Measurements from ENCODE around the gene TMEM108. TPM values are rescaled to one million over a fixed set of nuclear protein-coding genes. Genes with fewer than 3 reads are reported as not detected.

TMEM108 gene
- total RNA-seq, 1 donor from 2014 or later: not detected

DNA sequence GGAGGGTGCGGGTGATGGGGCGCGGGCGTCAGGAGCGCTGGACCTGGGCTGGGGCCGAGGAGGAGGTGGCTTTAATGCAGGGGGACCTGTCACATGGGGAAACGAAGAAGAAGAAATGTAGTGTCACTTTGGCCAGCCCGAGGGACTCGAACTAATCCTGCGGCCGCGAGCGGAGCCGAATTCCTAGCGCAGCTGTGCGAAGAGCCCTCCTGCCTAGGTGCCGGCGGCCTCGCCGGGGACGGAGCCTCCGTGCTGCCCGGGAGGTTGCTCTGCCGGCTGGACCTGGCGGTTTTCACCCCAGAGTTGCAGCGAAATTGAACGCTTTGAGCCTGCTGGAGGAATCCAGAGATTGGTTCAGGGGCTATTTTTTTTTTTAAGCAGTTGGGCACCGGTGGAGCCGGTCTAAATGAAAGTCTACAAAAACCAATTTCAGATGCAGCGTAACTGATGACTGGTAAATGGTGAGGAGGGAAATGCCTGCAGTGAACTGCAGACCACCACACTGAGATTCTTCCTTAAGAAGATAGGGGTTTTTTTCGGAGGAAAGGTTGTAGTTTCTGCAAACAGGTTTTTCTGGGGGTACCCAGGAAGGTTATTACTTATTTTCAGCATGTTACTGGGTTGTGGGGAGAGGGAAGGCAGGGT is 662 bp downstream of the TMEM108 start:
- DNase-seq: no peak
- Mint-ChIP-seq H3K9me3 (no peaks in the 10 kb centered on the region), H3K36me3 (ENCODE audit: low read depth) (no peaks in the 10 kb centered on the region), H3K27ac (no peak overlapping the region), H3K27me3 (peaks cover 38% of the 10 kb centered on the region), H3K4me3 (peak overlapping the region; percentile 29), H3K4me1 (no peaks in the 10 kb centered on the region)
- intact Hi-C loops (cut with micrococcal nuclease): loop anchor here (5.0 kb wide), 1 partner anchor 312 kb away; no protein-coding TSS in a partner anchor

DNA sequence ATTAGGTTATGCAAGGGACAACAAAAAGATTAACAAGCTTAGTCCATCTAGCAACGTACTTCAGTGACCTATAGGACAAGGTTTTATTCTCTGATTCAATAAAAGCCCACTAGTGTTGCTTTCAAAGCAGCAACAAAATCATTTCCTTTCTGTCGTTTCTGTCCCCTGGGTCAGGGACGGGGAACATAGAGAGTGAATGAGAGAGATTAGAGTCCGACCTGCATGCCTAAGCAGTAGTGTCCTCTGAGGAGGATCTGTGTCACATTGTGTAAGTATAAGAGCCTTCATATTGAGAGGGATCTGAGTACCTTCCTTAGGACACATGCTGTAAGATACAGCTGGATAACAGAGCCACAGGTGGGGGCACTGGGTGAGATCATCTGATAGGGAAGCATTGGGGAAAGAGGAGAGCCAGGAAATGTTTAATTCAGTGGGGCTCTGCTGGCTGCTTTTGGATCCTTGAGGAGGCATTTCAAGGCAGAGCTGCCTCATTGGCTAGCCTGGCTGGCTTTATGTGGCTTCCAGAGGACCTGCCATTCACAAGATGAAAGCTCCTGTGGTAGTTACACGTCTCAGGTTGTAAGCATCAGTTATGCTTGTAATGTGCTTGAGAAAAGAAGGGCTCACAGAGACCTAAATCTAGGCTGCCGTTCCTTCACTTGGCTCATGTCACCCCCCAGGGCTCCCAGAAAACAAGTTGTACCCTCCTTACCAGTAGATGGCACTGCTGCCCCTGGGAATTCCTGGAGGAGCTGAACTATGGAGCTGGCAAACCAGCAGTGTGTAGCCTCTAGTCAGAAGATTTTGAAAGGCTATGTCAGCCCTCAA is 2.7 kb downstream of the TMEM108 start:
- intact Hi-C loops (cut with micrococcal nuclease): loop anchor here (2.0 to 5.0 kb wide), 2 partner anchors 341 to 382 kb away; no protein-coding TSS in a partner anchor

DNA sequence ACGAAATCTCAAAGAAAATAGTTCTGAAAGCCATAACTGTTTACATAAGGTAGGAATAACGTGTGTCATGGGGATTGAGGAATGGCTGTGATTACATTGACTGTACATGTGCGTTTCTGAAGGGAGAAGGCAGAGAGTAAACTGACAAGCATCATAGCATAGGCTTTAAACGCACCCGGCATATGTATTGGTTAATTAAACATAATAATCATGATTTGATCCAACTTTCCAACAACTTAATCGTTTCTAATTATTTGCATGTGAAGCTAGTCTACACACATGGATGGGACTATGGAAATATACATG is 3.3 kb downstream of the TMEM108 start:
- H3K36me3 Mint-ChIP-seq (ENCODE audit: low read depth): no peaks in the 10 kb centered on the region
- H3K4me3 Mint-ChIP-seq: no peak overlapping the region
- intact Hi-C loops (cut with micrococcal nuclease): loop anchor here (2.0 to 5.0 kb wide), 2 partner anchors 341 to 381 kb away; no protein-coding TSS in a partner anchor
- no peaks in the 10 kb centered on the region for H3K4me1 Mint-ChIP-seq
- no peak for DNase-seq
- no peak overlapping the region for H3K27ac Mint-ChIP-seq
- H3K27me3 Mint-ChIP-seq: peaks cover 34% of the 10 kb centered on the region
- no peaks in the 10 kb centered on the region for H3K9me3 Mint-ChIP-seq

More for the DNA sequence above, 2.7 kb downstream of the TMEM108 start:
- Mint-ChIP-seq H3K36me3 (ENCODE audit: low read depth) (no peaks in the 10 kb centered on the region), H3K27me3 (peaks cover 35% of the 10 kb centered on the region), H3K4me3 (no peak overlapping the region), H3K27ac (no peak overlapping the region), H3K9me3 (no peaks in the 10 kb centered on the region), H3K4me1 (no peaks in the 10 kb centered on the region)
- DNase-seq: peak; percentile 69

DNA sequence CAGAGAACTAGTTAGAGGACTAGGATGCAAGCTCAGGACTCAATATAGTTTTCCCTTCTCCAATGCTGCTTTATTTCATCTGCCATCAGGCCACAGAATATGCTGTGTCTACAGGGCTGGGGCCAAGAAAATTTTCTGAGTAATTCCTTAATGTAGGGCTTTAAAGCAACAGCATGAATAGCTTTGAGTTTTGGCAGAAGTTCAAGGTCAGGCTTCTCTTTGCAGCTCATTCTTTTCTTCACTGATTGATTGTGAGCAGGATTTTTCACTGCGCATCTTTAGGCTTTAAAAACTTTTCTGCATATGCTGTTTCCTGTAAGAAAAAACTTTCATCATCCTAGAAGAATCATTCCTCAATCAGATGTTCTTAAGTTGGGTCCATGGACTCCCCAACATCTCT is 4.6 kb downstream of the TMEM108 start:
- Mint-ChIP-seq H3K4me3 (no peak overlapping the region), H3K36me3 (ENCODE audit: low read depth) (no peaks in the 10 kb centered on the region)
- intact Hi-C loops (cut with micrococcal nuclease): loop anchor here (5.0 kb wide), 1 partner anchor 340 kb away; no protein-coding TSS in a partner anchor

DNA sequence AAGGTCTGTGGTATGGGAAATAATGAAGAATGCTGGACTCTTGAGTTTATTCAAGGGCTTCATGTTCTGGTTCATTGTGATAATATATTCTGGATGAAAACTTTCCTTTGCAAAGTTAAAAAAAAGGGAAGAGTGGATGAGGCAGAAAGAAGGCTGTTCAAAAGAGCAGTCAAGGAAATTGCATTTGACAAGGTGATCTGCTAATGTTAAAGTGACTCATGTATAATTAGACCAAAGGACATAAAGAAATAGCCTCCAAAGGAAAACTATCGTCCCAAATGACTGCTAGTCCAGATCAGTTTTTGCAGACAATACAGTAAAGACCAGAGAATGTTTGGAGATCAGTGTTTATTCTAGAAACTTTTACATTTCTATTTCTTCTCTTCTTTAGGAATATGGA is 9.8 kb downstream of the TMEM108 start:
- no peaks in the 10 kb centered on the region for H3K4me1 Mint-ChIP-seq
- no peaks in the 10 kb centered on the region for H3K9me3 Mint-ChIP-seq
- no peaks in the 10 kb centered on the region for H3K36me3 Mint-ChIP-seq (ENCODE audit: low read depth)
- H3K27ac Mint-ChIP-seq: no peak overlapping the region
- peaks cover 15% of the 10 kb centered on the region for H3K27me3 Mint-ChIP-seq
- intact Hi-C loops (cut with micrococcal nuclease): no loop called here
- no peak overlapping the region for H3K4me3 Mint-ChIP-seq
- no peak for DNase-seq

More for the DNA sequence above, 4.6 kb downstream of the TMEM108 start:
- H3K27ac Mint-ChIP-seq: no peak overlapping the region
- no peak for DNase-seq
- H3K4me1 Mint-ChIP-seq: no peaks in the 10 kb centered on the region
- peaks cover 24% of the 10 kb centered on the region for H3K27me3 Mint-ChIP-seq
- no peaks in the 10 kb centered on the region for H3K9me3 Mint-ChIP-seq

DNA sequence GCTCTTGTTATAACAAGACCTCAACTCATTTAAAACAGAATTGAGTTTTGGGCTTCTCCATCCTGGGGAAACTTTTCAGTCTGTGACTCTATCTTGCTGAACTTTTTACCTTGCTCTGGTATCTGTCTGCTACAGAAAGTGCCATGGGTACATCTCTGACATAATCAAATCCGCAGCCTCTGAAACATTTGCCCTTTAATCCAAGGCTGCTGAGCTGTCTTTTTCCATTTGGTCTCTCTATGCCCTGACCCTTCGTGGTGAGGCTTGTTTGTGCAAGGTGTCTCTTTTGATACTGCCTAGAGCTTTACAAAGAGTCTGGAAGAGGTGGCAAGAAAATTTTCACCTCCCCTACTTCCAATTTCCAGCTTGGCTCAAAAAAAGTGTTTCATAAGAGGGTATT is 11.3 kb downstream of the TMEM108 start:
- intact Hi-C loops (cut with micrococcal nuclease): no loop called here

DNA sequence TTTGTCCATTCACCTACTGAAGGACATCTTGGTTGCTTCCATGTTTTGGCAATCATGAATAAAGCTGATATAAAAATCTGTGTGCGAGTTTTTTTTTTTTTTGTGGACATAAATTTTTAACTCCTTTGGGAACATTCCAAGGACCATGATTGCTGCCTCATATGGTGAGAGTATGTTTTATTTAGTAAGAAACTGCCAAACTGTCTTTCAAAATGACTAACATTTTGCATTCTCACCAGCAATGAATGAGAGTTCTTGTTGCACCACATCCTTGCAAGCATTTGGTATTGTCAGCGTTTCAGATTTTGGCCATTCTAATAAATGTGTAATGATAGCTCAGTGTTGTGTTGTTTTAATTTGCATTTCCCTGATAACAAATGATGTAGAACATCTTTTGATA is 12.7 kb downstream of the TMEM108 start:
- Mint-ChIP-seq H3K36me3 (ENCODE audit: low read depth) (no peaks in the 10 kb centered on the region), H3K27ac (no peak overlapping the region), H3K9me3 (no peaks in the 10 kb centered on the region), H3K4me1 (no peaks in the 10 kb centered on the region), H3K4me3 (no peak overlapping the region), H3K27me3 (peaks cover 15% of the 10 kb centered on the region)
- DNase-seq: no peak
- intact Hi-C loops (cut with micrococcal nuclease): no loop called here

More for the DNA sequence above, 11.3 kb downstream of the TMEM108 start:
- no peak for DNase-seq
- no peaks in the 10 kb centered on the region for H3K4me1 Mint-ChIP-seq
- H3K4me3 Mint-ChIP-seq: no peak overlapping the region
- H3K9me3 Mint-ChIP-seq: no peaks in the 10 kb centered on the region
- no peaks in the 10 kb centered on the region for H3K36me3 Mint-ChIP-seq (ENCODE audit: low read depth)
- no peak overlapping the region for H3K27ac Mint-ChIP-seq
- H3K27me3 Mint-ChIP-seq: peaks cover 15% of the 10 kb centered on the region

DNA sequence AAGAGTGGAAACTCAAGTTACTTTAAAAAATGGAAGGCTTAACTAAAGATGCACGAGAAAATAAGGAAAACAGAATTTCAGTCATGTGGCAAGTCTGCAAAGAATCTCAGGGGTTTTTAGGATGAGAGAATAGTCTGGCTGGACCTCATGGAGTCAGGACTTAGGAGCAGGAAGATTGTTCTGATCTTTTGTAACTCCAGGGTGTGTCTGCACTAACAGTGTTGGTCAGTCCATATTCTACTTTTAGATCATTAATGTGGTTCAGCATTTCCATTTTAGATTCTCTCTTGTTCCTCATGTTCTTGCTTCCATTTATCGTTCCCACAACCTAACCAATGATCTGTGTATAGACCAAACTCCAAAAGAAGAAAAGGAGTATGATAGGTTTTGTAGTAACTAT is 15.3 kb downstream of the TMEM108 start:
- Mint-ChIP-seq H3K4me1 (no peaks in the 10 kb centered on the region), H3K36me3 (ENCODE audit: low read depth) (no peaks in the 10 kb centered on the region), H3K4me3 (no peak overlapping the region), H3K27ac (no peak overlapping the region), H3K27me3 (peaks cover 17% of the 10 kb centered on the region), H3K9me3 (no peaks in the 10 kb centered on the region)
- intact Hi-C loops (cut with micrococcal nuclease): no loop called here
- DNase-seq: no peak

DNA sequence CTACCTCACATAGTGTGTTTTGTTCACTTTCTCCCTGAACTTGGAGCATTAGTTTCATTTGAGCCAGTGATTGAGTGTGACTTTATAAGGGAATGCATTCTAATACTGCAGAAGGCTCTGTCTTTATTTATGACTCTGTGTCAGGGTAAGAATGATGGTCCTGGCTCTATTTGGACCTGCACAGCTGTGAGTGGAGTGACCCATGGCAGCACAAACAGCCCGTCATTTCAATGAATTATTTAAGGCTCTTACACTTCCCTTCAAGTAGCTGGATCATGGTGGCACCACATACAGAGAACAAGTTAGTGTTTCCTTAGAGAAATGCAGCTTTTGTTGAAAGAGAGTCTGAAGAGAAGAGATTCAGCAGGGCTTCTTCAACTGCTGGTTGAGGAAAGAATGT is 16.4 kb downstream of the TMEM108 start:
- intact Hi-C loops (cut with micrococcal nuclease): no loop called here
- DNase-seq: no peak
- no peaks in the 10 kb centered on the region for H3K9me3 Mint-ChIP-seq
- no peak overlapping the region for H3K27ac Mint-ChIP-seq
- no peak overlapping the region for H3K4me3 Mint-ChIP-seq
- H3K4me1 Mint-ChIP-seq: no peaks in the 10 kb centered on the region
- peaks cover 15% of the 10 kb centered on the region for H3K27me3 Mint-ChIP-seq
- no peaks in the 10 kb centered on the region for H3K36me3 Mint-ChIP-seq (ENCODE audit: low read depth)

DNA sequence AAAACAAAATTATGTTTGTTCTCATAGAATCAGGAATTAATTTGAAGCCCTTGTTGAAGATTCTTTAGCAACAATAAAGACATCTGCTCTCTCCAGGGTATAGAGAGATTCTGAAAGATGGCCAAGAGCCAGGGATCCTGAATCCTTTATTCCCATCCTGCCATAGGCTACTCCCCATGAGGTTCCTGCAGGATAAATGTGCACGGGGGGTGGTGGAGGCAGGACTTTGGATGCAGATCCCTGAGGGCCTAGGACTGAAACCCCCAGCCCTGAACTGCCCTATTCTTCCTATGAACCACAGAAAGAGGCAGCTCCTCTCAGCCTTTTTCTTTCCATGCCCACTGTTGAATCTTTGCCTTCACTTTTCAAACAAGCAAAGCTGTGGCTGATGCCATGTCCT is 17.1 kb downstream of the TMEM108 start:
- H3K4me3 Mint-ChIP-seq: no peak overlapping the region
- no peaks in the 10 kb centered on the region for H3K9me3 Mint-ChIP-seq
- DNase-seq: no peak
- no peak overlapping the region for H3K27ac Mint-ChIP-seq
- H3K4me1 Mint-ChIP-seq: no peaks in the 10 kb centered on the region
- H3K27me3 Mint-ChIP-seq: peaks cover 13% of the 10 kb centered on the region
- no peaks in the 10 kb centered on the region for H3K36me3 Mint-ChIP-seq (ENCODE audit: low read depth)
- intact Hi-C loops (cut with micrococcal nuclease): no loop called here

DNA sequence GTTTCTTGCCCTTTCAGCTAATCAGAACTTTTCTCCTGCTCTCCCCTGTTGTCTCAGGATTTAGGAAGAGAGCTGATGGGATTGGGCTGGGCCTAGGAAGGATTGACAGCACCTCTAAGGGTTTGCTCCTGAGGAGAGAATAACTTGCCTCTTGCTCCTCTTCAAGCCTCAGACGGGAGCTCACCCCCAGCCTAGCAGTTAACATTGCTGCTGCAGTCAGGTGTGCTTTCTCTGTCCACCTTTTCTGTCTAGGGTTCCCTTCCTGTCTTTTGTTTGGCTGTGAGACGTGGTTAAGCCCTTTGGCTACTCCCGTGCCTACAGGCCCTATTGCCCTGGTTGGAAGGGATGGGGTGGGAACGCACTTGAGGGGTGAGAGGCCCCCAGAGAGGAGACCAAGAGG is 20.1 kb downstream of the TMEM108 start:
- Mint-ChIP-seq H3K9me3 (no peaks in the 10 kb centered on the region), H3K4me3 (no peak overlapping the region)

DNA sequence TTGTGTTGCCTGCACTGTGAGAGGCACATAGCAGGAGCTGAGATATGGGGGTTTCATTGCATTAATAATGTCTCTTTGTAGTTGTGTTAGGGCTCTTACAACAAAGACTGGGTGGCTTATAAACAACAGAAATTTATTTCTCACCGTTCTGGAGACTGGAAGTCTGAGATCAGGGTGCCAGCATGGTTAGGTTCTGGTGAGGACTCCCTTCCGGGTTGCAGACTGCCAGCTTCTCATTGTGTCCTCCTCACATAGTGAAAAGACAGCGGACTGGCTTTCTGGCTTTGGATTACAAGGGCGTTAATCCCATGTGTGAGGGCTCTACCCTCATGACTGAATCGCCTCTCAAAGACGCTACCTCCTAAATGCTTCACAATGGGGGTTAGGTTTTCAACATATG is 20.6 kb downstream of the TMEM108 start:
- H3K4me1 Mint-ChIP-seq: no peaks in the 10 kb centered on the region
- DNase-seq: no peak
- no peak overlapping the region for H3K27ac Mint-ChIP-seq
- no peaks in the 10 kb centered on the region for H3K9me3 Mint-ChIP-seq
- H3K36me3 Mint-ChIP-seq (ENCODE audit: low read depth): no peaks in the 10 kb centered on the region
- intact Hi-C loops (cut with micrococcal nuclease): no loop called here
- H3K4me3 Mint-ChIP-seq: no peak overlapping the region
- H3K27me3 Mint-ChIP-seq: peaks cover 5% of the 10 kb centered on the region

More for the DNA sequence above, 20.1 kb downstream of the TMEM108 start:
- Mint-ChIP-seq H3K27me3 (peaks cover 5% of the 10 kb centered on the region), H3K36me3 (ENCODE audit: low read depth) (no peaks in the 10 kb centered on the region), H3K4me1 (no peaks in the 10 kb centered on the region), H3K27ac (no peak overlapping the region)
- intact Hi-C loops (cut with micrococcal nuclease): no loop called here
- DNase-seq: no peak

DNA sequence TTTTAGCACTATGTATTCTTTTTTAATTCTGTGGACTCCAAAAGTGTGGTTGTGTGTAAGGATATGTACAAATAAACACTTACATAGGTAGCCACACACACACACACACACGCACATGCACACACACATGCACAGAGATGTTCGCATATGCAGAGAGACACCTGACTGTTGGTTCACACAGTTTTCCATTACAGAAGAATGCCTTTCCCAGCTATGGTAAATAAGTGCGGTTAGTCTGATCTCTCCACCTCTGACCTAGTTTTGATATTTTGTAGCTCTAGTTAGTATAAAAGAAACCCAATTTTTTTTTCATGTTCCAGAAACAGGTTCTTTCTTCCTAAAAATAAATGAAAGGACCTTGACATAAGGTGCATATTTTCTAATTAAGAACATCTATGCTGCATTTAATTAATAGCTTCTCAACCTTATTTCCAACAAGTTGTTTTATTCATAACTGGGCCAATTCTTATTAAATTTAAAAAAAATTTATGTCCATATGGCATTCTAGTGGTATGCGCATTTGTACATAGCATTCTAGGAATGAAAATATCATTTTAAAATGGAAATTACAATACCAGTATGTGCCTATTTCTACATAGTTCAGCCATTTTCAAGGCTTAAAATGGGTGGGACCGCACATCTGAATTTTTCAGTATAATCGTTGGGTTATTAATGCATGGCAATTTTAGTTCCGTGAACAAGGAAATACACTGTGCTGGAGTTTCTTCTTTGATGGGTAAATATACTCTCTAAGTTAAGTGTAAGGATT is 27.2 kb downstream of the TMEM108 start:
- H3K27me3 Mint-ChIP-seq: peaks cover 4% of the 10 kb centered on the region
- H3K36me3 Mint-ChIP-seq (ENCODE audit: low read depth): no peaks in the 10 kb centered on the region
- intact Hi-C loops (cut with micrococcal nuclease): no loop called here
- no peak for DNase-seq
- H3K9me3 Mint-ChIP-seq: no peaks in the 10 kb centered on the region
- H3K4me3 Mint-ChIP-seq: no peak overlapping the region
- no peaks in the 10 kb centered on the region for H3K4me1 Mint-ChIP-seq
- no peak overlapping the region for H3K27ac Mint-ChIP-seq

DNA sequence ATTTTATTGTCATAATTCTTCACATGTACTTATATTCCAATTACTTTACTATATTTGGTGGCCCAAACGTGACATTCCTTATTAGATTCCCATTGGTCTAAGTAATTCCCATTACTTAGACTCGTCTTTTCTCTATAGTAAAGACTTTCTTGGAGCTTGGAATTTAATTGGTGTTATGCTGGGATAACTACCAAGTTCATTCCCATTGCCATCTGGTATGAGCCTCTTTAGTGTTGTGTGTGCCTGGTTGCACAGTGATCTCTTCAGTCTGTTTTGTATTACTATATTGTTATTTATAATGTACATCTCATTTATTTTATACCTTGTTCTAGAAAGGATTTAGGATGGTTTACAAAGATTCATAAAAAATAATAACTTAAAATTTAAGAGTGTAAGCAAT is 27.8 kb downstream of the TMEM108 start:
- Mint-ChIP-seq H3K36me3 (ENCODE audit: low read depth) (no peaks in the 10 kb centered on the region), H3K27ac (no peak overlapping the region)
- intact Hi-C loops (cut with micrococcal nuclease): no loop called here

More for the DNA sequence above, 27.8 kb downstream of the TMEM108 start:
- Mint-ChIP-seq H3K4me1 (no peaks in the 10 kb centered on the region), H3K9me3 (no peaks in the 10 kb centered on the region), H3K27me3 (peaks cover 4% of the 10 kb centered on the region), H3K4me3 (no peak overlapping the region)
- DNase-seq: no peak
